GM12878 (cell line): Measurements from ENCODE around the gene IFT88. TPM values are rescaled to one million over a fixed set of nuclear protein-coding genes. Genes with fewer than 3 reads are reported as not detected.

Source experiments
- ATAC-seq: fragments of 200-7000 bp; cut with Tn5 transposase; 3 replicates; pipeline ENCODE4 v1.9.1; 2020; ENCODE audit warnings: mild to moderate bottlenecking, moderate library complexity
- BruUV-seq: library from RNA; stranded (reverse); fragments of 400-500 nt; replicated peaks from 2 replicates; lab custom pipeline; 2021; lab: Mats Ljungman, UMichigan
- CTCF ChIA-PET: fragments of 300-600 bp; sonication (Branson Sonifier 250); formaldehyde crosslinking; extraction: SDS; loops from one replicate; lab custom pipeline; 2021; ENCODE audit warnings: inconsistent platforms; lab: Yijun Ruan, JAX
- POLR2A ChIA-PET: fragments of 350-600 bp; formaldehyde crosslinking; extraction: SDS; loops from one replicate; lab custom pipeline; 2021; ENCODE audit warnings: inconsistent platforms; lab: Charles Lee
- RAD21 ChIA-PET: fragments of 300-600 bp; sonication (Branson Sonifier 250); formaldehyde crosslinking; loops from one replicate; lab custom pipeline; 2023; ENCODE audit warnings: antibody characterized with exemption; ENCODE audit not compliant: unreplicated experiment; lab: Charles Lee
- SMC1A ChIA-PET: fragments of 300-600 bp; sonication (Branson Sonifier 250); formaldehyde crosslinking; loops from one replicate; lab custom pipeline; 2023; ENCODE audit not compliant: unreplicated experiment, uncharacterized antibody; lab: Charles Lee
- DNase-seq: peaks from one replicate; pipeline ENCODE4 v3.0.0-alpha.2; 2011; ENCODE audit warnings: low read depth, low spot score
- FAIRE-seq: peaks from 3 replicates; lab custom pipeline; 2011; peaks lifted over from hg19 to GRCh38; lab: Jason Lieb, UNC
- H2AFZ ChIP-seq: 2 replicates; pipeline ENCODE4 v1.6.0; 2011; ENCODE audit warnings: low read depth, low read length, control low read depth; ENCODE audit not compliant: control insufficient read depth
- H3K27ac ChIP-seq: 2 replicates; pipeline ENCODE4 v1.5.1; 2011; ENCODE audit warnings: control low read depth; ENCODE audit not compliant: control insufficient read depth, insufficient read depth
- H3K27me3 ChIP-seq, 2 experiments: replicated peaks in 1 of 2; 2 replicates each; pipeline versions ENCODE4 v1.6.0 to v1.6.1; 2011; ENCODE audit warnings: low read length in 1 of 2; ENCODE audit not compliant: control insufficient read depth in 2 of 2, insufficient read depth in 2 of 2
- H3K36me3 ChIP-seq, 2 experiments: 2 replicates each; pipeline ENCODE4 v1.5.1; 2011; ENCODE audit warnings: low read length in 1 of 2; ENCODE audit not compliant: control insufficient read depth in 2 of 2, insufficient read depth in 2 of 2
- H3K4me1 ChIP-seq: 2 replicates; pipeline ENCODE4 v1.6.1; 2011; ENCODE audit warnings: mild to moderate bottlenecking, low read length, moderate library complexity, mixed read lengths; ENCODE audit not compliant: control insufficient read depth, insufficient read depth
- H3K4me2 ChIP-seq: 2 replicates; pipeline ENCODE4 v1.6.0; 2011; ENCODE audit warnings: control low read depth; ENCODE audit not compliant: control insufficient read depth, insufficient read depth
- H3K4me3 ChIP-seq: fragments of 200-600 bp; sonication (generic); 2 replicates; pipeline ENCODE4 v1.5.1; 2016
- H3K79me2 ChIP-seq: 2 replicates; pipeline ENCODE4 v1.6.0; 2011; ENCODE audit warnings: low read length; ENCODE audit not compliant: control insufficient read depth, insufficient read depth
- H3K9ac ChIP-seq: 2 replicates; pipeline ENCODE4 v1.8.0; 2011; ENCODE audit warnings: low read length, control low read depth, mixed read lengths; ENCODE audit not compliant: control insufficient read depth, insufficient read depth
- H3K9me3 ChIP-seq: replicated peaks from 3 replicates; pipeline ENCODE4 v1.5.1; 2011; ENCODE audit warnings: mild to moderate bottlenecking, low read length; ENCODE audit not compliant: control insufficient read depth, insufficient read depth
- H4K20me1 ChIP-seq: 2 replicates; pipeline ENCODE4 v1.6.0; 2011; ENCODE audit not compliant: control insufficient read depth, insufficient read depth
- BCL3 ChIP-seq: IDR thresholded peaks from 2 replicates; pipeline ENCODE4 v1.6.1; 2011; ENCODE audit warnings: borderline replicate concordance, low read depth, mild to moderate bottlenecking, moderate library complexity, low read length; ENCODE audit not compliant: insufficient read depth, poor library complexity, severe bottlenecking
- CBX5 ChIP-seq: sonication (generic); IDR thresholded peaks from 2 replicates; pipeline ENCODE4 v1.6.1; 2016; ENCODE audit warnings: low read depth, moderate library complexity, mild to moderate bottlenecking, inconsistent platforms
- CHD1 ChIP-seq: IDR thresholded peaks from 2 replicates; pipeline ENCODE4 v1.6.1; 2012; ENCODE audit warnings: low read depth, low read length, improper control_type of control experiment
- ESRRA ChIP-seq: IDR thresholded peaks from 2 replicates; pipeline ENCODE4 v1.6.1; 2012; ENCODE audit warnings: mild to moderate bottlenecking, low read length, improper control_type of control experiment
- MYB ChIP-seq: fragments of 150-350 bp; IDR thresholded peaks from 2 replicates; pipeline ENCODE4 v1.6.1; 2014; ENCODE audit warnings: mild to moderate bottlenecking, low read depth, low read length, borderline replicate concordance
- NFXL1 ChIP-seq: fragments of 450-650 bp; IDR thresholded peaks from 2 replicates; pipeline ENCODE4 v1.6.1; 2017; ENCODE audit warnings: antibody characterized with exemption, mild to moderate bottlenecking, borderline replicate concordance
- NKRF ChIP-seq: fragments of 450-650 bp; conservative IDR thresholded peaks from 2 replicates; pipeline ENCODE4 v1.6.1; 2017; ENCODE audit warnings: mild to moderate bottlenecking, moderate library complexity
- PAX8 ChIP-seq: fragments of 450-650 bp; IDR thresholded peaks from 2 replicates; pipeline ENCODE4 v1.6.1; 2017; ENCODE audit warnings: mild to moderate bottlenecking, moderate library complexity
- PBX3 ChIP-seq: IDR thresholded peaks from 2 replicates; pipeline ENCODE4 v1.6.1; 2011; ENCODE audit warnings: mild to moderate bottlenecking, low read depth, low read length, moderate library complexity; ENCODE audit not compliant: insufficient replicate concordance
- POLR2A ChIP-seq: IDR thresholded peaks from 2 replicates; pipeline ENCODE4 v1.6.1; 2011; ENCODE audit warnings: low read depth, mild to moderate bottlenecking, low read length
- RBBP5 ChIP-seq: fragments of 200-600 bp; sonication (generic); conservative IDR thresholded peaks from 2 replicates; pipeline ENCODE4 v1.6.1; 2016
- SMAD5 ChIP-seq: IDR thresholded peaks from 2 replicates; pipeline ENCODE4 v1.6.1; 2016; ENCODE audit warnings: antibody characterized with exemption, low read depth
- WRNIP1 ChIP-seq: IDR thresholded peaks from 2 replicates; pipeline ENCODE4 v1.6.1; 2011; ENCODE audit warnings: low read depth, low read length, improper control_type of control experiment, borderline replicate concordance
- YY1 ChIP-seq: IDR thresholded peaks from 2 replicates; pipeline ENCODE4 v1.6.1; 2011; ENCODE audit warnings: low read depth, mild to moderate bottlenecking, low read length
- ZNF24 ChIP-seq: fragments of 450-650 bp; IDR thresholded peaks from 2 replicates; pipeline ENCODE4 v1.6.1; 2017; ENCODE audit warnings: antibody characterized with exemption, mild to moderate bottlenecking
- WGBS: methylation state at CpG from one replicate; pipeline ENCODE4 v1.1.6; 2016; ENCODE audit warnings: low lambda C conversion rate; ENCODE audit not compliant: insufficient replicate concordance, insufficient coverage; ENCODE audit errors: missing lambda C conversion rate; 5-methylcytosine and 5-hydroxymethylcytosine counted together
- in situ Hi-C: fragments of 300-500 bp; cut with MboI; formaldehyde crosslinking; loops from 9 replicates; pipeline ENCODE4 v1.14.3; 2018; ENCODE audit warnings: mixed read lengths
- intact Hi-C: fragments of 100-400 bp; cut with micrococcal nuclease; formaldehyde crosslinking; loops from one replicate; pipeline ENCODE4 v1.14.2; 2022; ENCODE audit not compliant: unreplicated experiment
- polyA plus RNA-seq, 11 experiments: library from polyadenylated mRNA; depleted of rRNA in 4 of 11; unstranded in 6 of 11; stranded (reverse) in 5 of 11; fragments of >200 nt; fragmentation: Nextera tagmentation in 4 of 11; fragmentation: Illumina TruSeq in 1 of 11; extraction: Ambion mirVana in 4 of 11; extraction: Trizol in 1 of 11; gene quantifications; 1 replicate in 1 of 11; 2 replicates in 10 of 11; pipeline versions ENCODE4 v1.2.1 to v1.2.3, GENCODE V29; 2011 to 2016; ENCODE audit warnings: inconsistent platforms in 2 of 11, missing spikeins in 2 of 11, low read depth in 1 of 11
- total RNA-seq, 4 experiments: library from RNA; depleted of rRNA in 3 of 4; stranded (reverse); fragments of >200 nt in 3 of 4; fragmentation: Illumina TruSeq in 1 of 4; extraction: Trizol in 1 of 4; gene quantifications; 2 replicates each; pipeline versions ENCODE4 v1.2.1 to v1.2.3, GENCODE V29; 2013 to 2021

IFT88 gene
- total and polyA plus RNA-seq, 10 of the 15 experiments (the other 5 are each of a cell fraction or from before 2014, with no cell fraction given): 2.9 to 5.6 (median 4.1) TPM

- Histone ChIP-seq H3K27me3 (no peaks in the 10 kb centered on the region), H3K9ac (no peak overlapping the region), H2AFZ (no peak overlapping the region), H3K27ac (no peak overlapping the region), H3K36me3 (no peaks in the 10 kb centered on the region), H4K20me1 (no peaks in the 10 kb centered on the region), H3K9me3 (no peaks in the 10 kb centered on the region), H3K4me3 (no peak overlapping the region), H3K4me1 (no peaks in the 10 kb centered on the region), H3K79me2 (no peaks in the 10 kb centered on the region), H3K4me2 (no peak overlapping the region)
- DNase-seq: no peak
- FAIRE-seq: no peak
- TF ChIP-seq MYB: no peak
- TF ChIP-seq CBX5: no peak
- TF ChIP-seq CHD1: no peak
- no peak for TF ChIP-seq RBBP5
- in situ Hi-C loops (no loop called here), intact Hi-C loops (no loop called here)
- SMC1A ChIA-PET: no interaction called here
- POLR2A ChIA-PET: interaction anchor here (0.6 kb wide), 1 partner anchor 635 kb away, joined by 5 read pairs; no protein-coding TSS in a partner anchor
- CTCF ChIA-PET: no interaction called here
- 100% methylated on average over 1 of the region's 1 CpG for WGBS
- no peak for ATAC-seq
- RAD21 ChIA-PET: no interaction called here
- no TSS peak for BruUV-seq
Observed at GRCh38 chr13:20654156-20654555, 87.2 kb downstream of the IFT88 start.

GRCh38 chr13:20658451-20659040 lies 91.6 kb downstream of the IFT88 start:
- ATAC-seq (no peak), FAIRE-seq (no peak), DNase-seq (no peak)
- H3K27ac ChIP-seq: no peak overlapping the region
- no peak overlapping the region for H2AFZ ChIP-seq
- H3K79me2 ChIP-seq: no peaks in the 10 kb centered on the region
- intact Hi-C loops (no loop called here), in situ Hi-C loops (no loop called here)
- H3K4me2 ChIP-seq: no peak overlapping the region
- H3K27me3 ChIP-seq: no peaks in the 10 kb centered on the region
- H3K9ac ChIP-seq: no peak overlapping the region
- H3K4me3 ChIP-seq: no peak overlapping the region
- 63% methylated on average over 5 of the region's 5 CpGs for WGBS
- no peaks in the 10 kb centered on the region for H4K20me1 ChIP-seq
- H3K4me1 ChIP-seq: no peaks in the 10 kb centered on the region
- ChIA-PET SMC1A (no interaction called here), RAD21 (no interaction called here), CTCF (no interaction called here), POLR2A (interaction anchor here (0.7 kb wide), 1 partner anchor 11 kb away, joined by 3 read pairs; no protein-coding TSS in a partner anchor)
- no peaks in the 10 kb centered on the region for H3K36me3 ChIP-seq
- no TSS peak for BruUV-seq
- no peaks in the 10 kb centered on the region for H3K9me3 ChIP-seq
- TF ChIP-seq ESRRA (no peak), NFXL1 (no peak), PBX3 (no peak), PAX8 (no peak), SMAD5 (no peak), BCL3 (no peak), YY1 (no peak), WRNIP1 (no peak), ZNF24 (no peak), NKRF (no peak), POLR2A (no peak)
